ENCODE data around the gene SFR1. TPM values are rescaled to one million over a fixed set of nuclear protein-coding genes. Genes with fewer than 3 reads are reported as not detected.
A peak's percentile ranks its signal among the peaks of the same experiment; 100 is the strongest.

The SFR1 gene
- total RNA-seq, 4 donors from 2014 or later = 2.5 to 5.8 (median 5.3) TPM

- H3K27ac ChIP-seq = no peak overlapping the region
- no peak for TF ChIP-seq CTCF (IDR thresholded peaks at IDR 0.05)
- no peak for TF ChIP-seq POLR2A (IDR thresholded peaks at IDR 0.05)
- H3K4me1 ChIP-seq = no peaks in the 10 kb centered on the region
- H3K27me3 ChIP-seq = no peaks in the 10 kb centered on the region
- DNase-seq = no peak
- no peak overlapping the region for H3K4me3 ChIP-seq
- peaks cover 0 to 12% (median 0%) of the 10 kb centered on the region in 3 donors for H3K36me3 ChIP-seq
- no peaks in the 10 kb centered on the region for H3K9me3 ChIP-seq
Measured at GRCh38 chr10:104077663-104078151, 44.3 kb upstream of the SFR1 start.

- TF ChIP-seq CTCF (IDR thresholded peaks at IDR 0.05) = peak in 4 of 6 experiments; percentile 38 to 90 (median 84)
- TF ChIP-seq POLR2A (IDR thresholded peaks at IDR 0.05) = no peak
- no peak overlapping the region for H3K27ac ChIP-seq
- H3K27me3 ChIP-seq = no peaks in the 10 kb centered on the region
- no peaks in the 10 kb centered on the region for H3K36me3 ChIP-seq
- no peaks in the 10 kb centered on the region for H3K9me3 ChIP-seq
- H3K4me1 ChIP-seq = no peaks in the 10 kb centered on the region
- H3K4me3 ChIP-seq = no peak overlapping the region
- DNase-seq = peak in 1 of 3 donors; percentile 62
Measured at GRCh38 chr10:104080762-104081161, 41.2 kb upstream of the SFR1 start.

GRCh38 chr10:104081998-104082397, 40.0 kb upstream of the SFR1 start:
- no peaks in the 10 kb centered on the region for H3K27me3 ChIP-seq
- no peak for TF ChIP-seq CTCF (IDR thresholded peaks at IDR 0.05)
- TF ChIP-seq POLR2A (IDR thresholded peaks at IDR 0.05) = no peak
- H3K4me3 ChIP-seq = no peak overlapping the region
- no peak overlapping the region for H3K27ac ChIP-seq
- no peaks in the 10 kb centered on the region for H3K4me1 ChIP-seq
- H3K36me3 ChIP-seq = no peaks in the 10 kb centered on the region
- DNase-seq = no peak
- no peaks in the 10 kb centered on the region for H3K9me3 ChIP-seq

- Histone ChIP-seq H3K4me1 (no peaks in the 10 kb centered on the region), H3K27me3 (no peaks in the 10 kb centered on the region), H3K27ac (peak overlapping the region in 1 of 4 donors; percentile 67), H3K9me3 (no peaks in the 10 kb centered on the region), H3K36me3 (no peaks in the 10 kb centered on the region), H3K4me3 (peak overlapping the region in 2 of 4 donors; percentile 30 to 33)
- no peak for DNase-seq
- no peak for TF ChIP-seq CTCF (IDR thresholded peaks at IDR 0.05)
- no peak for TF ChIP-seq POLR2A (IDR thresholded peaks at IDR 0.05)
Measured at GRCh38 chr10:104084482-104085142, 37.4 kb upstream of the SFR1 start.

GRCh38 chr10:104085801-104086400, 36.1 kb upstream of the SFR1 start, which contains the start of gene COL17A1:
Gene COL17A1 (minus strand): TSS chr10:104085880. CDS start chr10:104080673, 5,207 bp downstream.
- DNase-seq = peak in 2 of 3 donors; percentile 50 to 62
- peak within 1 kb of the TSS in 3 of 4 donors; percentile 29 to 67 (median 36) for H3K27ac ChIP-seq

More at GRCh38 chr10:104085801-104086400, 36.1 kb upstream of the SFR1 start, which contains the start of gene COL17A1:
- TF ChIP-seq CTCF (IDR thresholded peaks at IDR 0.05) (no peak), POLR2A (IDR thresholded peaks at IDR 0.05) (peak in 1 of 2 donors; percentile 44)
- H3K9me3 ChIP-seq = no peaks in the 10 kb centered on the region
- no peaks in the 10 kb centered on the region for H3K27me3 ChIP-seq
- H3K4me1 ChIP-seq = no peaks in the 10 kb centered on the region
- no peaks in the 10 kb centered on the region for H3K36me3 ChIP-seq
- H3K4me3 ChIP-seq = peak within 1 kb of the TSS in 2 of 4 donors; percentile 30 to 33

Measured in Peyer's patch (tissue), 4 donors.